HG03025 (cell line): Measurements from ENCODE around the gene MAPKAPK5.
A peak's percentile ranks its signal among the peaks of the same experiment; 100 is the strongest.
"Not testable (repeated sequence)": the region's sequence is repeated elsewhere in the genome, so short reads cannot be mapped to it uniquely, and the experiment has no call there.

ENCODE experiments used
- ATAC-seq: cut with Tn5 transposase; IDR thresholded peaks from one replicate; pipeline ENCODE4 v1.9.1; 2021; ENCODE audit warnings: mild to moderate bottlenecking, moderate library complexity; ENCODE audit not compliant: unreplicated experiment, low FRiP score

Gene MAPKAPK5

DNA sequence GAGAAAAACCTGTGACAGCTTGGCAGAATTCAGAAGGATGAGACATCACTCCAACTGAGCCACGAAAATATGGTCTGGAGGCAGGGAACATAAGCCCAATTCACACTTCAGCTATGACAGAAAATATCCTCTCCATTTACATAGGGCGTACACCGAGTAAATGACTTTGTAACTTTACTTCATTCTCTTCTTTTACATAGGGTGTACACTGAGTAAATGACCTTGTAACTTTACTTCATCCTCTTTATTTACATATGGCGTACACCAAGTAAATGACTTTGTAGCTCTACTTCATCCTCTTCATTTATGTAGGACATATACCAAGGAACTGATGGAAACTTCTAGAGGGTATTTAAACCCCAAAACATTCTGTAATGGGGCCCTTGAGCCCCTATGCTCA lies 14.1 kb upstream of the MAPKAPK5 start:
- no peak for ATAC-seq

DNA sequence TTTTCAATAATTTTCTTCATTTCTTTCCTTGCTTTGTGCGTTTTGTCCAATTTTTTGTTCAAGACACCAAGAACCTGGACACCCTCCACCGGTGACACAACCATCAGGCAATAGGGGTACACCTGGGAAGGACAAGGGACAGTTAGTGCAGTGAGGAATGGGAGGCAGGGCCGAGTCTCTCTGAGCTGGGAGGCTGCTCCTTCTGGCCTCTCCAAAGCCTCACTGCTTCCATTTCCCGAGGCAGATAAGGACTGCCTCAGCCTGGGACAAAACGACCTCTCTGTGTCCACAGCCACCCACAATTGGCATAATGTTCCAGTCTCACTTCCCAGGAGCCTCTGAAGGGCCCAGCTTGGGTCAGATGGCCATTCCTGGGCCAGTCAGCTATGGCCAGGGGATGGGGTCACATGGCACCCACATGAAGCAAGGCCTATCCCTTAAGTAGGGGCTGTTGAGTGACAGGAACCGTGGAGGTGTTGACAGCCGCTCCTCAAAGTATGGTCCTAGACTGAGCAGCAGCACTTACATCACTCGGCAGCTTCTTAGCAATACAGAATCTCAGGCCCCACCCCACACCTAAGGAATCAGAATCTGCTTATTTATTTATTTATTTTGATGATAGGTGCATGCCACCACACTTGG lies 13.6 kb upstream of the MAPKAPK5 start:
- ATAC-seq = no peak

GRCh38 chr12:111829635-111830034 lies 12.4 kb upstream of the MAPKAPK5 start:
- ATAC-seq = not testable (repeated sequence)

DNA sequence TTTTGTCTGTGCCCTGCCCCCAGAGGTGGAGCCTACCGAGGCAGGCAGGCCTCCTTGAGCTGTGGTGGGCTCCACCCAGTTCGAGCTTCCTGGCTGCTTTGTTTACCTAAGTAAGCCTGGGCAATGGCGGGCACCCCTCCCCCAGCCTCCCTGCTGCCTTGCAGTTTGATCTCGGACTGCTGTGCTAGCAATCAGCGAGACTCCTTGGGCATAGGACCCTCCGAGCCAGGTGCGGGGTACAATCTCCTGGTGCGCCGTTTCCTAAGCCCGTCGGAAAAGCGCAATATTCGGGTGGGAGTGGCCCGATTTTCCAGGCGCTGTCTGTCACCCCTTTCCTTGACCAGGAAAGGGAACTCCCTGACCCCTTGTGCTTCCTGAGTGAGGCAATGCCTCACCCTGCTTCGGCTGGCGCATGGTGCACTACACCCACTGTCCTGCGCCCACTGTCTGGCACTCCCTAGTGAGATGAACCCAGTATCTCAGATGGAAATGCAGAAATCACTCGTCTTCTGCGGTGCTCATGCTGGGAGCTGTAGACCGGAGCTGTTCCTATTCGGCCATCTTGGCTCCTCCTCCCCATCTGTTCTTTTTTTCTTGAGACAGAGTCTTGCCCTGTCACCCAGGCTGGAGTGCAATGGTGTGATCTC lies 7.2 kb upstream of the MAPKAPK5 start:
- ATAC-seq = not testable (repeated sequence)

GRCh38 chr12:111835531-111836181 lies 6.4 kb upstream of the MAPKAPK5 start:
- ATAC-seq = not testable (repeated sequence)

GRCh38 chr12:111838353-111838752 lies 3.7 kb upstream of the MAPKAPK5 start:
- ATAC-seq = no peak

DNA sequence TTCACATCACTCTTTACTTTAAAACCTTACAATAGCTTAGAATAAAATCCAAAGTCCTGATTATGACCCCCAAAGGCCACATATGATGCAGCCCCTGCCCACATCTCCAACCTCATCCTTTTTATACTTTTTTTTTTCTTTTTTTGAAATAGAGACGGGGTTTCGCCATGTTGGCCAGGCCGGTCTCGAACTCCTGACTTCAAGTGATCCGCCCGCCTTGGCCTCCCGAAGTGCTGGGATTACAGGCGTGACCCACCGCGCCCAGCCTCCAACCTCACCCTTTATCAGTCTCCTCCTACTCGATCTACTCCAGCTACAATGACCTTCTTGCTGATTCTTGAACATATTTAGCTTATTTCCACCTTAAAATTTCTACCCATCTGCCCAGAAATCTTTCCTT lies 1.2 kb upstream of the MAPKAPK5 start:
- ATAC-seq = no peak

GRCh38 chr12:111841236-111841749 lies 735 bp upstream of the MAPKAPK5 start:
- ATAC-seq = no peak

GRCh38 chr12:111842556-111843396 lies 748 bp downstream of the MAPKAPK5 start:
- ATAC-seq = peak; percentile 21

- no peak for ATAC-seq
Measured at GRCh38 chr12:111846016-111846415, 4.0 kb downstream of the MAPKAPK5 start.

GRCh38 chr12:111850526-111850925 lies 8.5 kb downstream of the MAPKAPK5 start:
- no peak for ATAC-seq

- no peak for ATAC-seq
Measured at GRCh38 chr12:111858186-111858585, 16.2 kb downstream of the MAPKAPK5 start.

DNA sequence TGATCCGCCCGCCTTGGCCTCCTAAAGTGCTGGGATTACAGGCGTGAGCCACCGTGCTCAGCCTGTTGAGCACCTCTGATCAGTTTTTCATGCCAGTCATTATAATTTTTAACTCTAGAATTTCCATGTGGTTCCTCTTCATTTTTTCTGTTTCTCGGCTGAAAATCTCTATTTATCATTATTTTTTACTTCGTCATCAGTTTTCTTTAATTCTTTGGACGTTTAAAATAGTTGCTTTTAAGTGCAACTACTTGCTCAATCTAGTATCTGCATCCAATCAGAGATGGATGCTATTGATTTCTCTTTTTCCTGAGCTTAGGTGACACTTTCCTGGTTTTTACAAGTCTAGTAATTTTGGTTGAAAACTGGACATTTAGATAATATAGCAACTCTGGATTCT lies 16.8 kb downstream of the MAPKAPK5 start:
- no peak for ATAC-seq

GRCh38 chr12:111864913-111865312 lies 22.9 kb downstream of the MAPKAPK5 start:
- no peak for ATAC-seq

- no peak for ATAC-seq
Measured at GRCh38 chr12:111867531-111867930, 25.5 kb downstream of the MAPKAPK5 start.

DNA sequence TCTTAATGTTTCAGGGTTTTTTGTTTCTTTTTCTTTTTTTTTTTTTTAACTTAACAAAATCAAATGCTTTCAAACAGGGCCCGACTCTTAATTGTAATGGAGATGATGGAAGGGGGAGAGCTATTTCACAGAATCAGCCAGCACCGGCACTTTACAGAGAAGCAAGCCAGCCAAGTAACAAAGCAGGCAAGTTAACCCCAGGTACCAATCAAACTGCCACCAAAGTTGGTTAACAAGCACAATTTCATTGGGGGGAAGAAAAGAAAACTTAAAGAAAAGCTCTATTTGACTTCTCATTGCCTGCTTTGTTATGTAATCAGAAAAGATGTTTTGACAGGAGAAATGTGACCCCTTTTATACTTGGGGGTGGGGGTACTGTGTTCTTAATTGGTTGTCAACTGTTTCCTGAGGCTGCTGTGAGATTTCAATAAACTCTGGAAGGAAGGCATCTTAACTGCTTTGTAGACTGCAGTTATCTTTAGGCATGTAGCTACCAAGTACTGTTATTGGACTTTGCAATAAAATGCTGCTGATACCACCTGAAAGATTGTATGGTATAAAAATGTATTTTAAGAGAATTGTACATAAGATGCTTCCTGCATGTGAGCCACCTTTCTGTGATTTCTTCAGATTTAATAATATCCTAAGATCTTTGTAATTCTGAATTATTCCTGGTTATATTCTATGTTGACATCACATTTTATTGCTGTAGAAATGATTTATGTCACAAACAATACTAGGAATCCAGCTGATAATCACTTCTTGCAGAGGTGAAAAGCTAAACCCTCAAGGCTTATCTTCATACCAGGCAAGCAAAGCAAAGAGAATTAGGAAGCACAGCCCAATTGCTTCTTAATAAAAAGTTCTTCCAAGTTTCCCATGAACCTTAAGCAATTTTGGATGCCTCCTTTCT lies 26.9 kb downstream of the MAPKAPK5 start:
- no peak for ATAC-seq

DNA sequence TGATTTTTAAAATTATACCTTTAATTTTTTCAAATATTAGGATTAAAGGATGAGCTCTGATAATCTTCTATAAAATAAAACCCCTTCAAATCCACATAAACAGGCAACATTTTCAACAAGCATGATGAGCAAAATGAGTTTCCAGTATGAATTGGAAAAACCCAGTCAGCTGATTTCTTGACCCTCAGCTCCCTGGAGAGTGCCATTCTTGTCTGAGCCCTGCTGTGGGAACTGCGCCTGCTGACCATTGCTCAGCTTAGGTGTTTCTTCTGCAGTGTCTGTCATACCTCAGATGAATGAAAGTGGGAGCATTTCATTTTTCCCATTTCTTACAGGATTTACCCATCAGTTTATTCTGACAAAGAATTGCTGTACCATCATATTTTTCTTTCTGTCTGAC lies 27.6 kb downstream of the MAPKAPK5 start:
- ATAC-seq = no peak

DNA sequence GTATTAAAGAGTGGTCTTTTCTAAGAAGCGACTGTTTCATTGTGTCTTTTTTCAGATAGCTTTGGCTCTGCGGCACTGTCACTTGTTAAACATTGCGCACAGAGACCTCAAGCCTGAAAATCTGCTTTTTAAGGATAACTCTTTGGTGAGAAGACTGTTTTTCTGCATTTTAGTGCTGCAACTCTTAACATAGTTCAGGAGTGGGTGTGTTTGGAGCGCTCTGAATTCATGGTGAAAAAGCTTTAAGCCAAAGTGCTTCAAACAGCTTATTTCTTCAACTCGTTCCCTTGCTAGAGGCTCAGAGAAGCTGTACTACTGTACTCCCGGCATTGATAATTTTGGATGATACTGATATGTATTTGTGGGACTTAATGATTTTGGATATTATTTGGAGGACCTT lies 28.2 kb downstream of the MAPKAPK5 start:
- no peak for ATAC-seq

- no peak for ATAC-seq
Measured at GRCh38 chr12:111870706-111871105, 28.7 kb downstream of the MAPKAPK5 start.

- no peak for ATAC-seq
Measured at GRCh38 chr12:111873113-111873512, 31.1 kb downstream of the MAPKAPK5 start.
